ENCODE data around the gene KRTAP4-12. TPM values are rescaled to one million over a fixed set of nuclear protein-coding genes. Genes with fewer than 3 reads are reported as not detected.

Gene KRTAP4-12
- total RNA-seq, 1 experiment from 2014 or later, result not detected

DNA sequence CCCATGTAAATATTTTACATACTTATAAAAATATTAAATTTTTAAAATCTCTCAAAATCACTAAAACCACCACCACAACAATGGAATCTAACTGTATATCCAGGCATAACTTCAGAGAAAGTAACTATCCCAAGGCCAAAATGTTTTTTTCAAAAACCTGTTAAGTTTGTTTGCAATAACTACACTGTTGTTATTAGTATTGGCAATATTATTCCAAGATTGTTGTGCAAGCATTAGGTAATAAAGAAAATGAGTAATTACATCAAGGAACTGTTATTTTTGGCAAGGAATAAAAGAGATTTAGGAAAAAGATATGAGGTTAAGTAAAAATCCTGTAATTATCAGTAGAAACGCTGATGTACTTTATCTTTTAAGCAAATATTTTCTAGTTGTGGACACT, 3.4 kb upstream of the KRTAP4-12 start:
- H2AFZ ChIP-seq (ENCODE audit: low read depth, low read length, poor library complexity, severe bottlenecking), result no peak overlapping the region
- intact Hi-C loops (cut with micrococcal nuclease), result no loop called here
- no peaks in the 10 kb centered on the region for H3K79me2 ChIP-seq (ENCODE audit: insufficient read depth, low read length)
- H3K27me3 ChIP-seq (ENCODE audit: insufficient read depth, low read length), result no peaks in the 10 kb centered on the region
- H3K9me3 ChIP-seq (ENCODE audit: control insufficient read depth in 1 of 2, insufficient read depth in 1 of 2, low read depth in 1 of 2, low read length in 2 of 2), result peaks cover 0 to 13% of the 10 kb centered on the region in 2 experiments; a peak in 1 of 4 replicates
- no peak overlapping the region for H3K9ac ChIP-seq (ENCODE audit: low read length)
- ChIA-PET CTCF (no interaction called here), RAD21 (ENCODE audit: low non-redundant PET in 1 of 2, low total read pairs in 2 of 2, uncharacterized antibody in 2 of 2, unreplicated experiment in 2 of 2) (no interaction called here), POLR2A (no interaction called here)
- H3K4me1 ChIP-seq (ENCODE audit: control insufficient read depth in 1 of 2, insufficient read depth in 2 of 2, low read length in 2 of 2), result peaks cover 0 to 48% of the 10 kb centered on the region in 2 experiments; a peak in 2 of 4 replicates
- no peak for ATAC-seq
- no peaks in the 10 kb centered on the region for H3K9me2 ChIP-seq (ENCODE audit: insufficient read depth)
- TF ChIP-seq, protein P1, sequence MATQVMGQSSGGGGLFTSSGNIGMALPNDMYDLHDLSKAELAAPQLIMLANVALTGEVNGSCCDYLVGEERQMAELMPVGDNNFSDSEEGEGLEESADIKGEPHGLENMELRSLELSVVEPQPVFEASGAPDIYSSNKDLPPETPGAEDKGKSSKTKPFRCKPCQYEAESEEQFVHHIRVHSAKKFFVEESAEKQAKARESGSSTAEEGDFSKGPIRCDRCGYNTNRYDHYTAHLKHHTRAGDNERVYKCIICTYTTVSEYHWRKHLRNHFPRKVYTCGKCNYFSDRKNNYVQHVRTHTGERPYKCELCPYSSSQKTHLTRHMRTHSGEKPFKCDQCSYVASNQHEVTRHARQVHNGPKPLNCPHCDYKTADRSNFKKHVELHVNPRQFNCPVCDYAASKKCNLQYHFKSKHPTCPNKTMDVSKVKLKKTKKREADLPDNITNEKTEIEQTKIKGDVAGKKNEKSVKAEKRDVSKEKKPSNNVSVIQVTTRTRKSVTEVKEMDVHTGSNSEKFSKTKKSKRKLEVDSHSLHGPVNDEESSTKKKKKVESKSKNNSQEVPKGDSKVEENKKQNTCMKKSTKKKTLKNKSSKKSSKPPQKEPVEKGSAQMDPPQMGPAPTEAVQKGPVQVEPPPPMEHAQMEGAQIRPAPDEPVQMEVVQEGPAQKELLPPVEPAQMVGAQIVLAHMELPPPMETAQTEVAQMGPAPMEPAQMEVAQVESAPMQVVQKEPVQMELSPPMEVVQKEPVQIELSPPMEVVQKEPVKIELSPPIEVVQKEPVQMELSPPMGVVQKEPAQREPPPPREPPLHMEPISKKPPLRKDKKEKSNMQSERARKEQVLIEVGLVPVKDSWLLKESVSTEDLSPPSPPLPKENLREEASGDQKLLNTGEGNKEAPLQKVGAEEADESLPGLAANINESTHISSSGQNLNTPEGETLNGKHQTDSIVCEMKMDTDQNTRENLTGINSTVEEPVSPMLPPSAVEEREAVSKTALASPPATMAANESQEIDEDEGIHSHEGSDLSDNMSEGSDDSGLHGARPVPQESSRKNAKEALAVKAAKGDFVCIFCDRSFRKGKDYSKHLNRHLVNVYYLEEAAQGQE (IDR thresholded peaks at IDR 0.05; ENCODE audit: low read depth), result no peak
- TF ChIP-seq JUND (IDR thresholded peaks at IDR 0.05), result no peak
- H3K27ac ChIP-seq (ENCODE audit: low read depth, low read length), result no peak overlapping the region
- H3K36me3 ChIP-seq (ENCODE audit: control insufficient read depth in 1 of 2, insufficient read depth in 2 of 2, low read length in 2 of 2), result peaks cover 0 to 9% of the 10 kb centered on the region in 2 experiments; a peak in 1 of 4 replicates
- H3K4me2 ChIP-seq (ENCODE audit: low read length), result no peak overlapping the region
- H4K20me1 ChIP-seq (ENCODE audit: insufficient read depth), result no peaks in the 10 kb centered on the region
- DNase-seq (ENCODE audit: low read depth, low spot score), result no peak
- H3K4me3 ChIP-seq (replicated peaks in 1 of 2; ENCODE audit: low read depth in 1 of 2, low read length in 2 of 2), result no peak overlapping the region
- BruUV-seq (replicated peaks), result no TSS peak

DNA sequence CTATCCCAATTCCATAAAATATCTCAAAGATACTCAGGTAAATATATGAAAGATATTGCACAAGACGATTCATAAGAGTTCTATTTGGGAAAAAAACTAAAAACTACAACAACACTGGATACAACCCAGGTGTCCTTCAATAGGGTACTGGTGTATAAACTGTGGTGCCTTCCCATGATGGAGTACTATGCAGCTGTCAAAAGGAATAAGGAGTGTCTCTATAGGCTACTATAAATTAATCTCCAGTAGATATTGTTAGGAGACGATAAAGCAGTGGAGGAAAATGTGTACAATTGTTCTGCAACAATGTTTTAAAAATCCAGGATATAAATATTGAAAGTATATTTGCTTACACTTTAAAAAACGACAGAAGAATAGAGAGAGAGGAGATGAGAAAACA, 2.4 kb upstream of the KRTAP4-12 start:
- H3K9me2 ChIP-seq (ENCODE audit: insufficient read depth), result no peaks in the 10 kb centered on the region
- intact Hi-C loops (cut with micrococcal nuclease), result no loop called here
- H3K4me2 ChIP-seq (ENCODE audit: low read length), result no peak overlapping the region
- no peak overlapping the region for H3K9ac ChIP-seq (ENCODE audit: low read length)
- no peak overlapping the region for H2AFZ ChIP-seq (ENCODE audit: low read depth, low read length, poor library complexity, severe bottlenecking)
- RAD21 ChIA-PET (ENCODE audit: low non-redundant PET in 1 of 2, low total read pairs in 2 of 2, uncharacterized antibody in 2 of 2, unreplicated experiment in 2 of 2), result no interaction called here
- ATAC-seq (no peak), DNase-seq (ENCODE audit: low read depth, low spot score) (no peak)
- POLR2A ChIA-PET, result no interaction called here
- CTCF ChIA-PET, result no interaction called here
- no peak overlapping the region for H3K27ac ChIP-seq (ENCODE audit: low read depth, low read length)
- H4K20me1 ChIP-seq (ENCODE audit: insufficient read depth), result no peaks in the 10 kb centered on the region
- H3K36me3 ChIP-seq (ENCODE audit: control insufficient read depth in 1 of 2, insufficient read depth in 2 of 2, low read length in 2 of 2), result peaks cover 0 to 9% of the 10 kb centered on the region in 2 experiments; a peak in 1 of 4 replicates
- no peaks in the 10 kb centered on the region for H3K27me3 ChIP-seq (ENCODE audit: insufficient read depth, low read length)
- H3K4me1 ChIP-seq (ENCODE audit: control insufficient read depth in 1 of 2, insufficient read depth in 2 of 2, low read length in 2 of 2), result peaks cover 0 to 39% of the 10 kb centered on the region in 2 experiments; a peak in 2 of 4 replicates
- H3K79me2 ChIP-seq (ENCODE audit: insufficient read depth, low read length), result no peaks in the 10 kb centered on the region
- H3K9me3 ChIP-seq (ENCODE audit: control insufficient read depth in 1 of 2, insufficient read depth in 1 of 2, low read depth in 1 of 2, low read length in 2 of 2), result peaks cover 0 to 19% of the 10 kb centered on the region in 2 experiments; a peak in 1 of 4 replicates
- BruUV-seq (replicated peaks), result no TSS peak
- H3K4me3 ChIP-seq (replicated peaks in 1 of 2; ENCODE audit: low read depth in 1 of 2, low read length in 2 of 2), result no peak overlapping the region
- TF ChIP-seq TCF7L2 (IDR thresholded peaks at IDR 0.05; ENCODE audit: borderline replicate concordance, extremely low read depth, insufficient read depth, insufficient read length), result no peak
- TF ChIP-seq, protein P2, sequence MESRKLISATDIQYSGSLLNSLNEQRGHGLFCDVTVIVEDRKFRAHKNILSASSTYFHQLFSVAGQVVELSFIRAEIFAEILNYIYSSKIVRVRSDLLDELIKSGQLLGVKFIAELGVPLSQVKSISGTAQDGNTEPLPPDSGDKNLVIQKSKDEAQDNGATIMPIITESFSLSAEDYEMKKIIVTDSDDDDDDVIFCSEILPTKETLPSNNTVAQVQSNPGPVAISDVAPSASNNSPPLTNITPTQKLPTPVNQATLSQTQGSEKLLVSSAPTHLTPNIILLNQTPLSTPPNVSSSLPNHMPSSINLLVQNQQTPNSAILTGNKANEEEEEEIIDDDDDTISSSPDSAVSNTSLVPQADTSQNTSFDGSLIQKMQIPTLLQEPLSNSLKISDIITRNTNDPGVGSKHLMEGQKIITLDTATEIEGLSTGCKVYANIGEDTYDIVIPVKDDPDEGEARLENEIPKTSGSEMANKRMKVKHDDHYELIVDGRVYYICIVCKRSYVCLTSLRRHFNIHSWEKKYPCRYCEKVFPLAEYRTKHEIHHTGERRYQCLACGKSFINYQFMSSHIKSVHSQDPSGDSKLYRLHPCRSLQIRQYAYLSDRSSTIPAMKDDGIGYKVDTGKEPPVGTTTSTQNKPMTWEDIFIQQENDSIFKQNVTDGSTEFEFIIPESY (IDR thresholded peaks at IDR 0.05; ENCODE audit: extremely low read depth, insufficient replicate concordance, low read length), result no peak
- no peak for TF ChIP-seq SIN3A (IDR thresholded peaks at IDR 0.05; ENCODE audit: low read depth)
- TF ChIP-seq CEBPB (IDR thresholded peaks at IDR 0.05; ENCODE audit: low read depth), result no peak
- TF ChIP-seq POLR2A (IDR thresholded peaks at IDR 0.05; ENCODE audit: borderline replicate concordance, extremely low read depth, insufficient read depth, insufficient read length), result no peak
- TF ChIP-seq, protein P3, sequence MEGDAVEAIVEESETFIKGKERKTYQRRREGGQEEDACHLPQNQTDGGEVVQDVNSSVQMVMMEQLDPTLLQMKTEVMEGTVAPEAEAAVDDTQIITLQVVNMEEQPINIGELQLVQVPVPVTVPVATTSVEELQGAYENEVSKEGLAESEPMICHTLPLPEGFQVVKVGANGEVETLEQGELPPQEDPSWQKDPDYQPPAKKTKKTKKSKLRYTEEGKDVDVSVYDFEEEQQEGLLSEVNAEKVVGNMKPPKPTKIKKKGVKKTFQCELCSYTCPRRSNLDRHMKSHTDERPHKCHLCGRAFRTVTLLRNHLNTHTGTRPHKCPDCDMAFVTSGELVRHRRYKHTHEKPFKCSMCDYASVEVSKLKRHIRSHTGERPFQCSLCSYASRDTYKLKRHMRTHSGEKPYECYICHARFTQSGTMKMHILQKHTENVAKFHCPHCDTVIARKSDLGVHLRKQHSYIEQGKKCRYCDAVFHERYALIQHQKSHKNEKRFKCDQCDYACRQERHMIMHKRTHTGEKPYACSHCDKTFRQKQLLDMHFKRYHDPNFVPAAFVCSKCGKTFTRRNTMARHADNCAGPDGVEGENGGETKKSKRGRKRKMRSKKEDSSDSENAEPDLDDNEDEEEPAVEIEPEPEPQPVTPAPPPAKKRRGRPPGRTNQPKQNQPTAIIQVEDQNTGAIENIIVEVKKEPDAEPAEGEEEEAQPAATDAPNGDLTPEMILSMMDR (IDR thresholded peaks at IDR 0.05 in 2 of 3, conservative IDR thresholded peaks at IDR 0.05 in 1 of 3; ENCODE audit: borderline replicate concordance in 1 of 3, insufficient read depth in 1 of 3, low read depth in 2 of 3, low read length in 2 of 3), result no peak
